Ovary (tissue), 3 donors: ENCODE data around the gene HELB.

Source experiments
- POLR2A ChIP-seq: fragments of 450-650 bp; IDR thresholded peaks from one replicate; pipeline ENCODE4 v1.6.1; 2017; ENCODE audit warnings: antibody characterized with exemption, mild to moderate bottlenecking, moderate library complexity
- TF ChIP-seq, protein P1 (sequence below), 3 donors: fragments of 450-650 bp in 2 of 3; fragments of 200-600 bp in 1 of 3; IDR thresholded peaks; one replicate each; pipeline versions ENCODE4 v1.5.1 to v1.8.0; 2016 to 2022; ENCODE audit warnings: antibody characterized with exemption in 3 of 3, mild to moderate bottlenecking in 1 of 3
- donor health status: DM: no; HTN: no; CAD: no.

GRCh38 chr12:66371982-66372381 is 69.7 kb downstream of the HELB start:
- TF ChIP-seq, protein P1, sequence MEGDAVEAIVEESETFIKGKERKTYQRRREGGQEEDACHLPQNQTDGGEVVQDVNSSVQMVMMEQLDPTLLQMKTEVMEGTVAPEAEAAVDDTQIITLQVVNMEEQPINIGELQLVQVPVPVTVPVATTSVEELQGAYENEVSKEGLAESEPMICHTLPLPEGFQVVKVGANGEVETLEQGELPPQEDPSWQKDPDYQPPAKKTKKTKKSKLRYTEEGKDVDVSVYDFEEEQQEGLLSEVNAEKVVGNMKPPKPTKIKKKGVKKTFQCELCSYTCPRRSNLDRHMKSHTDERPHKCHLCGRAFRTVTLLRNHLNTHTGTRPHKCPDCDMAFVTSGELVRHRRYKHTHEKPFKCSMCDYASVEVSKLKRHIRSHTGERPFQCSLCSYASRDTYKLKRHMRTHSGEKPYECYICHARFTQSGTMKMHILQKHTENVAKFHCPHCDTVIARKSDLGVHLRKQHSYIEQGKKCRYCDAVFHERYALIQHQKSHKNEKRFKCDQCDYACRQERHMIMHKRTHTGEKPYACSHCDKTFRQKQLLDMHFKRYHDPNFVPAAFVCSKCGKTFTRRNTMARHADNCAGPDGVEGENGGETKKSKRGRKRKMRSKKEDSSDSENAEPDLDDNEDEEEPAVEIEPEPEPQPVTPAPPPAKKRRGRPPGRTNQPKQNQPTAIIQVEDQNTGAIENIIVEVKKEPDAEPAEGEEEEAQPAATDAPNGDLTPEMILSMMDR (IDR thresholded peaks at IDR 0.05) = no peak
- no peak for TF ChIP-seq POLR2A
